ENCODE measurements around the gene MED27. TPM values are rescaled to one million over a fixed set of nuclear protein-coding genes. Genes with fewer than 3 reads are reported as not detected.

The MED27 gene
- total and polyA plus RNA-seq, 2 experiments from 2014 or later, result 17.2 to 32.1 TPM

GRCh38 chr9:132117694-132118093 lies 38.0 kb upstream of the MED27 start:
- Histone ChIP-seq H3K36me3 (replicated peaks; ENCODE audit: insufficient read depth, low read depth) (no peaks in the 10 kb centered on the region), H3K4me2 (no peak overlapping the region), H3K27ac (no peak overlapping the region), H3K9me3 (ENCODE audit: low read depth) (no peaks in the 10 kb centered on the region), H3K4me1 (ENCODE audit: insufficient read depth) (no peaks in the 10 kb centered on the region), H3K4me3 (no peak overlapping the region), H3K79me2 (no peaks in the 10 kb centered on the region), H3K9me2 (replicated peaks; ENCODE audit: insufficient read depth) (no peaks in the 10 kb centered on the region), H4K20me1 (ENCODE audit: insufficient read depth, poor library complexity, severe bottlenecking) (no peaks in the 10 kb centered on the region), H3K27me3 (peaks cover 19% of the 10 kb centered on the region), H2AFZ (no peak overlapping the region)
- TF ChIP-seq EZH2phosphoT487 (IDR thresholded peaks at IDR 0.05; ENCODE audit: low read depth, severe bottlenecking, unreplicated experiment), result no peak
- TF ChIP-seq, protein P1, sequence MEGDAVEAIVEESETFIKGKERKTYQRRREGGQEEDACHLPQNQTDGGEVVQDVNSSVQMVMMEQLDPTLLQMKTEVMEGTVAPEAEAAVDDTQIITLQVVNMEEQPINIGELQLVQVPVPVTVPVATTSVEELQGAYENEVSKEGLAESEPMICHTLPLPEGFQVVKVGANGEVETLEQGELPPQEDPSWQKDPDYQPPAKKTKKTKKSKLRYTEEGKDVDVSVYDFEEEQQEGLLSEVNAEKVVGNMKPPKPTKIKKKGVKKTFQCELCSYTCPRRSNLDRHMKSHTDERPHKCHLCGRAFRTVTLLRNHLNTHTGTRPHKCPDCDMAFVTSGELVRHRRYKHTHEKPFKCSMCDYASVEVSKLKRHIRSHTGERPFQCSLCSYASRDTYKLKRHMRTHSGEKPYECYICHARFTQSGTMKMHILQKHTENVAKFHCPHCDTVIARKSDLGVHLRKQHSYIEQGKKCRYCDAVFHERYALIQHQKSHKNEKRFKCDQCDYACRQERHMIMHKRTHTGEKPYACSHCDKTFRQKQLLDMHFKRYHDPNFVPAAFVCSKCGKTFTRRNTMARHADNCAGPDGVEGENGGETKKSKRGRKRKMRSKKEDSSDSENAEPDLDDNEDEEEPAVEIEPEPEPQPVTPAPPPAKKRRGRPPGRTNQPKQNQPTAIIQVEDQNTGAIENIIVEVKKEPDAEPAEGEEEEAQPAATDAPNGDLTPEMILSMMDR (IDR thresholded peaks at IDR 0.05; ENCODE audit: poor library complexity), result no peak
- WGBS (ENCODE audit: low lambda C conversion rate, missing lambda C conversion rate), result 83% methylated on average over 3 of the region's 3 CpGs
- DNase-seq (ENCODE audit: low spot score), result no peak

GRCh38 chr9:132116583-132116982 lies 36.9 kb upstream of the MED27 start:
- no peaks in the 10 kb centered on the region for H3K9me3 ChIP-seq (ENCODE audit: low read depth)
- peaks cover 8% of the 10 kb centered on the region for H3K27me3 ChIP-seq
- no peak for TF ChIP-seq EZH2 (IDR thresholded peaks at IDR 0.05; ENCODE audit: borderline replicate concordance)
- no peak for TF ChIP-seq EZH2phosphoT487 (IDR thresholded peaks at IDR 0.05; ENCODE audit: low read depth, severe bottlenecking, unreplicated experiment)
- TF ChIP-seq, protein P1 (IDR thresholded peaks at IDR 0.05; ENCODE audit: poor library complexity), result no peak
- H3K4me3 ChIP-seq, result no peak overlapping the region
- no peak for DNase-seq (ENCODE audit: low spot score)
- H4K20me1 ChIP-seq (ENCODE audit: insufficient read depth, poor library complexity, severe bottlenecking), result no peaks in the 10 kb centered on the region
- H3K4me1 ChIP-seq (ENCODE audit: insufficient read depth), result no peaks in the 10 kb centered on the region
- no peak overlapping the region for H3K4me2 ChIP-seq
- H3K79me2 ChIP-seq, result no peaks in the 10 kb centered on the region
- no peak overlapping the region for H3K27ac ChIP-seq
- no peaks in the 10 kb centered on the region for H3K9me2 ChIP-seq (replicated peaks; ENCODE audit: insufficient read depth)
- WGBS (ENCODE audit: low lambda C conversion rate, missing lambda C conversion rate), result 79% methylated on average over 3 of the region's 3 CpGs
- no peaks in the 10 kb centered on the region for H3K36me3 ChIP-seq (replicated peaks; ENCODE audit: insufficient read depth, low read depth)
- H2AFZ ChIP-seq, result no peak overlapping the region

- no peak overlapping the region for H3K4me2 ChIP-seq
- H3K79me2 ChIP-seq, result no peaks in the 10 kb centered on the region
- WGBS (ENCODE audit: low lambda C conversion rate, missing lambda C conversion rate), result 31% methylated on average over 18 of the region's 18 CpGs
- no peaks in the 10 kb centered on the region for H3K9me2 ChIP-seq (replicated peaks; ENCODE audit: insufficient read depth)
- H3K4me3 ChIP-seq, result no peak overlapping the region
- no peaks in the 10 kb centered on the region for H4K20me1 ChIP-seq (ENCODE audit: insufficient read depth, poor library complexity, severe bottlenecking)
- H3K36me3 ChIP-seq (replicated peaks; ENCODE audit: insufficient read depth, low read depth), result no peaks in the 10 kb centered on the region
- H3K9me3 ChIP-seq (ENCODE audit: low read depth), result no peaks in the 10 kb centered on the region
- no peak overlapping the region for H3K27ac ChIP-seq
- no peaks in the 10 kb centered on the region for H3K27me3 ChIP-seq
- DNase-seq (ENCODE audit: low spot score), result peak; percentile 85
- no peak overlapping the region for H2AFZ ChIP-seq
- TF ChIP-seq EZH2phosphoT487 (IDR thresholded peaks at IDR 0.05; ENCODE audit: low read depth, severe bottlenecking, unreplicated experiment) (no peak), EZH2 (IDR thresholded peaks at IDR 0.05; ENCODE audit: borderline replicate concordance) (no peak)
- TF ChIP-seq, protein P1 (IDR thresholded peaks at IDR 0.05; ENCODE audit: poor library complexity), result no peak
- no peaks in the 10 kb centered on the region for H3K4me1 ChIP-seq (ENCODE audit: insufficient read depth)
Observed at GRCh38 chr9:132114102-132114707, 34.5 kb upstream of the MED27 start.

All from hepatocyte (in vitro differentiated cells).